Measurements from ENCODE around the gene TMEM132D. TPM values are rescaled to one million over a fixed set of nuclear protein-coding genes. Genes with fewer than 3 reads are reported as not detected.

Gene TMEM132D
- total RNA-seq, 4 donors from 2014 or later = 0.35 TPM; not detected in 3

GRCh38 chr12:129483111-129483893 is 420.5 kb downstream of the TMEM132D start:
- TF ChIP-seq CTCF (IDR thresholded peaks at IDR 0.05) = no peak
- no peak for TF ChIP-seq POLR2A (IDR thresholded peaks at IDR 0.05)
- no peak overlapping the region for H3K27ac ChIP-seq
- no peaks in the 10 kb centered on the region for H3K36me3 ChIP-seq
- no peak for DNase-seq
- no peaks in the 10 kb centered on the region for H3K4me1 ChIP-seq
- intact Hi-C loops (cut with DNase I; ENCODE audit: low total_unique reads) = no loop called here
- H3K4me3 ChIP-seq = no peak overlapping the region
- no peaks in the 10 kb centered on the region for H3K9me3 ChIP-seq
- H3K27me3 ChIP-seq = no peaks in the 10 kb centered on the region

GRCh38 chr12:129481921-129482320 is 421.9 kb downstream of the TMEM132D start:
- no peak for TF ChIP-seq CTCF (IDR thresholded peaks at IDR 0.05)
- DNase-seq = no peak
- H3K4me3 ChIP-seq = no peak overlapping the region
- H3K4me1 ChIP-seq = no peaks in the 10 kb centered on the region
- no peak overlapping the region for H3K27ac ChIP-seq
- no peaks in the 10 kb centered on the region for H3K36me3 ChIP-seq
- H3K27me3 ChIP-seq = no peaks in the 10 kb centered on the region
- intact Hi-C loops (cut with DNase I; ENCODE audit: low total_unique reads) = no loop called here
- H3K9me3 ChIP-seq = no peaks in the 10 kb centered on the region

GRCh38 chr12:129470196-129470595 is 433.6 kb downstream of the TMEM132D start:
- Histone ChIP-seq H3K9me3 (no peaks in the 10 kb centered on the region), H3K4me1 (no peaks in the 10 kb centered on the region), H3K27ac (no peak overlapping the region), H3K4me3 (no peak overlapping the region), H3K36me3 (no peaks in the 10 kb centered on the region), H3K27me3 (no peaks in the 10 kb centered on the region)
- no peak for DNase-seq
- intact Hi-C loops (cut with DNase I; ENCODE audit: low total_unique reads) = no loop called here
- no peak for TF ChIP-seq POLR2A (IDR thresholded peaks at IDR 0.05)
- no peak for TF ChIP-seq CTCF (IDR thresholded peaks at IDR 0.05)

DNA sequence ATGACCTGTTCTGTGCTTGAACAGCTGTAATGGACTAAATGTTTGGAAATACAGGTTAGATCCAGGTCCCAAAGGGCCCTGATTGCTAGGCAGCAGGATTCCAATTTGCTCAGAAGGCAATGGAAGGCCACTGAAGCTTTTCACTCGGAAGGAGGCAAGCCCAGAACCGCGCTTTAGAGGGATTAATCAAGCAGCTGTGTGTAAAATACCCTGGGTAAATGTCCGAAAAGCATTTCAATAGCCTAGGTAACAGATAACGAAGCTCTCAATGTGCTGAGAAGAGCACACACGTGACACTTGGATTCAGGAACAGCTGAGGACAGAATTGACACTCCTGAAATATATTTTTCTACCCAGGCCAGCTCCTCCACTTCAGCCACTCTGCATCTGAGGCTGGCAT is 436.1 kb downstream of the TMEM132D start:
- DNase-seq = no peak
- TF ChIP-seq POLR2A (IDR thresholded peaks at IDR 0.05) = no peak
- TF ChIP-seq CTCF (IDR thresholded peaks at IDR 0.05) = no peak

GRCh38 chr12:129467289-129467688 is 436.5 kb downstream of the TMEM132D start:
- Histone ChIP-seq H3K4me3 (no peak overlapping the region), H3K36me3 (no peaks in the 10 kb centered on the region), H3K4me1 (no peaks in the 10 kb centered on the region), H3K27ac (no peak overlapping the region), H3K27me3 (no peaks in the 10 kb centered on the region), H3K9me3 (no peaks in the 10 kb centered on the region)
- intact Hi-C loops (cut with DNase I; ENCODE audit: low total_unique reads) = no loop called here
- TF ChIP-seq POLR2A (IDR thresholded peaks at IDR 0.05) (no peak), CTCF (IDR thresholded peaks at IDR 0.05) (no peak)
- no peak for DNase-seq

More for the DNA sequence above, 436.1 kb downstream of the TMEM132D start:
- Histone ChIP-seq H3K27ac (no peak overlapping the region), H3K27me3 (no peaks in the 10 kb centered on the region), H3K4me3 (no peak overlapping the region), H3K4me1 (no peaks in the 10 kb centered on the region), H3K9me3 (no peaks in the 10 kb centered on the region), H3K36me3 (no peaks in the 10 kb centered on the region)
- intact Hi-C loops (cut with DNase I; ENCODE audit: low total_unique reads) = no loop called here
